K562 (cell line): ENCODE results near the gene CACTIN. TPM values are rescaled to one million over a fixed set of nuclear protein-coding genes. Genes with fewer than 3 reads are reported as not detected.

Experiments used
- ATAC-seq: fragments of 200-7000 bp; cut with Tn5 transposase; 3 replicates; pipeline ENCODE4 v1.9.1; 2020; ENCODE audit warnings: moderate library complexity
- BruUV-seq: library from RNA; stranded (reverse); fragments of 400-500 nt; replicated peaks from 2 replicates; lab custom pipeline; 2021; lab: Mats Ljungman, UMichigan
- CTCF ChIA-PET: fragments of 300-600 bp; formaldehyde crosslinking; extraction: SDS; loops from one replicate; lab custom pipeline; 2021; ENCODE audit warnings: low intra/inter-chr PET ratio; lab: Yijun Ruan, JAX
- POLR2A ChIA-PET: fragments of 300-600, 350-650 bp; sonication (Branson Sonifier 250); formaldehyde crosslinking; extraction: SDS; loops from one replicate; lab custom pipeline; 2021; ENCODE audit warnings: antibody characterized with exemption, inconsistent platforms; lab: Yijun Ruan, JAX
- DNase-seq, 4 experiments: peaks; one replicate each; pipeline versions ENCODE4 v3.0.0 to v3.0.0-alpha.2; 2011 to 2018; ENCODE audit warnings: low spot score in 3 of 4, mixed read lengths in 3 of 4; ENCODE audit errors: extremely low read depth in 1 of 4
- FAIRE-seq: peaks from 2 replicates; lab custom pipeline; 2011; peaks lifted over from hg19 to GRCh38; lab: Jason Lieb, UNC
- H2AFZ ChIP-seq: 2 replicates; pipeline ENCODE4 v1.6.0; 2011; ENCODE audit warnings: low read depth, low read length, control low read depth, inconsistent platforms
- H3K27ac ChIP-seq: fragments of 200-600 bp; 3 replicates; pipeline ENCODE4 v1.8.0; 2011; ENCODE audit warnings: low read depth, mild to moderate bottlenecking, control low read depth, inconsistent platforms, low read length, moderate library complexity, mixed read lengths; ENCODE audit errors: extremely low read depth
- H3K27me3 ChIP-seq, 2 experiments: fragments of 300-600 bp in 1 of 2; 2 replicates in 1 of 2; 3 replicates in 1 of 2; pipeline versions ENCODE4 v1.6.0 to v1.8.0; 2011; ENCODE audit warnings: inconsistent platforms in 2 of 2, low read length in 2 of 2, mild to moderate bottlenecking in 1 of 2, mixed read lengths in 1 of 2, moderate library complexity in 1 of 2; ENCODE audit not compliant: control insufficient read depth in 2 of 2, insufficient read depth in 2 of 2
- H3K36me3 ChIP-seq: fragments of 300-600 bp; 3 replicates; pipeline ENCODE4 v1.8.0; 2011; ENCODE audit warnings: mild to moderate bottlenecking, low read length, inconsistent platforms; ENCODE audit not compliant: control insufficient read depth, insufficient read depth
- H3K4me1 ChIP-seq, 2 experiments: fragments of 200-600 bp in 1 of 2; replicated peaks in 1 of 2; 2 replicates in 1 of 2; 3 replicates in 1 of 2; pipeline versions ENCODE4 v1.5.1 to v1.8.0; 2011; ENCODE audit warnings: inconsistent platforms in 2 of 2, low read length in 2 of 2, mild to moderate bottlenecking in 1 of 2, mixed read lengths in 1 of 2, moderate library complexity in 1 of 2; ENCODE audit not compliant: control insufficient read depth in 2 of 2, insufficient read depth in 2 of 2
- H3K4me2 ChIP-seq: 2 replicates; pipeline ENCODE4 v1.6.1; 2011; ENCODE audit warnings: low read length, control low read depth, inconsistent platforms, mixed read lengths; ENCODE audit not compliant: insufficient read depth
- H3K4me3 ChIP-seq: fragments of 200-600 bp; sonication (generic), shearing (Covaris generic); 2 replicates; pipeline ENCODE4 v1.5.1; 2016; ENCODE audit warnings: control low read depth, inconsistent platforms
- H3K79me2 ChIP-seq: fragments of 200-600 bp; 3 replicates; pipeline ENCODE4 v1.8.0; 2011; ENCODE audit warnings: low read length, inconsistent platforms; ENCODE audit not compliant: control insufficient read depth, insufficient read depth
- H3K9ac ChIP-seq, 2 experiments: 2 replicates each; pipeline versions ENCODE4 v1.6.0 to v1.6.1; 2011; ENCODE audit warnings: low read depth in 2 of 2, low read length in 2 of 2, control low read depth in 1 of 2, inconsistent platforms in 1 of 2, mild to moderate bottlenecking in 1 of 2, mixed read lengths in 1 of 2; ENCODE audit not compliant: insufficient read depth in 1 of 2
- H3K9me1 ChIP-seq: one replicate; pipeline ENCODE4 v1.6.0; 2011; ENCODE audit warnings: inconsistent platforms, mild to moderate bottlenecking, low read length, moderate library complexity; ENCODE audit not compliant: control insufficient read depth, insufficient read depth
- H3K9me3 ChIP-seq: replicated peaks from 2 replicates; pipeline ENCODE4 v1.5.1; 2011; ENCODE audit warnings: low read depth, low read length, inconsistent platforms; ENCODE audit not compliant: control insufficient read depth, insufficient read depth
- H4K20me1 ChIP-seq: replicated peaks from 2 replicates; pipeline ENCODE4 v1.6.1; 2011; ENCODE audit warnings: low read length, inconsistent platforms, mixed read lengths; ENCODE audit not compliant: control insufficient read depth, insufficient read depth
- BACH1 ChIP-seq: fragments of 200-800 bp; sonication (Bioruptor generic); IDR thresholded peaks from 2 replicates; pipeline ENCODE4 v1.6.1; 2016; ENCODE audit warnings: missing genetic modification characterization, missing compliant biosample characterization
- CHD4 ChIP-seq: fragments of 200-600 bp; sonication (generic); IDR thresholded peaks from 3 replicates; pipeline ENCODE4 v1.6.1; 2012; ENCODE audit warnings: low read depth, mild to moderate bottlenecking, mixed read lengths, low read length, inconsistent platforms; ENCODE audit not compliant: insufficient read depth, insufficient replicate concordance, poor library complexity, severe bottlenecking
- COPS2 ChIP-seq: fragments of 450-650 bp; conservative IDR thresholded peaks from 2 replicates; pipeline ENCODE4 v1.6.1; 2016; ENCODE audit warnings: mild to moderate bottlenecking, moderate library complexity
- DIDO1 ChIP-seq: fragments of 450-650 bp; IDR thresholded peaks from 2 replicates; pipeline ENCODE4 v1.6.1; 2016; ENCODE audit warnings: low read depth, missing biosample characterization, missing genetic modification characterization
- GATAD2A ChIP-seq: fragments of 450-650 bp; IDR thresholded peaks from 2 replicates; pipeline ENCODE4 v1.6.1; 2017
- HCFC1 ChIP-seq: IDR thresholded peaks from 2 replicates; pipeline ENCODE4 v1.6.1; 2012; ENCODE audit warnings: low read depth, low read length, improper control_type of control experiment
- HDAC1 ChIP-seq, 2 experiments: fragments of 450-650 bp; IDR thresholded peaks; 2 replicates each; pipeline ENCODE4 v1.6.1; 2016 to 2017; ENCODE audit warnings: inconsistent platforms in 1 of 2, mild to moderate bottlenecking in 1 of 2, moderate library complexity in 1 of 2
- JUNB ChIP-seq: fragments of 450-650 bp; formaldehyde crosslinking; conservative IDR thresholded peaks from 2 replicates; pipeline ENCODE4 v1.4.0; 2020; ENCODE audit warnings: mild to moderate bottlenecking
- KDM5B ChIP-seq: fragments of 200-600 bp; sonication (generic); IDR thresholded peaks from 2 replicates; pipeline ENCODE4 v1.6.1; 2012; ENCODE audit warnings: low read depth, mild to moderate bottlenecking, moderate library complexity, low read length, control low read depth, inconsistent platforms; ENCODE audit not compliant: insufficient replicate concordance
- LCOR ChIP-seq: sonication (generic); formaldehyde crosslinking; IDR thresholded peaks from 2 replicates; pipeline ENCODE4 v1.8.0; 2022; ENCODE audit warnings: mild to moderate bottlenecking, missing genetic modification reagents
- MYBL2 ChIP-seq, 2 experiments: fragments of 450-650 bp in 1 of 2; sonication (generic) in 1 of 2; formaldehyde crosslinking in 1 of 2; IDR thresholded peaks; 2 replicates each; pipeline versions ENCODE4 v1.6.1 to v1.8.1; 2017 to 2022; ENCODE audit warnings: borderline replicate concordance in 1 of 2, inconsistent platforms in 1 of 2, low read depth in 1 of 2, mild to moderate bottlenecking in 1 of 2, missing genetic modification reagents in 1 of 2, moderate library complexity in 1 of 2
- NFRKB ChIP-seq: fragments of 450-650 bp; IDR thresholded peaks from 2 replicates; pipeline ENCODE4 v1.6.1; 2016; ENCODE audit warnings: low read depth
- NUFIP1 ChIP-seq: fragments of 450-650 bp; IDR thresholded peaks from 2 replicates; pipeline ENCODE4 v1.6.1; 2018; ENCODE audit not compliant: partially characterized antibody
- RBBP5 ChIP-seq: fragments of 200-600 bp; sonication (generic); IDR thresholded peaks from 2 replicates; pipeline ENCODE4 v1.6.1; 2012; ENCODE audit warnings: borderline replicate concordance, mild to moderate bottlenecking, low read length, control low read depth, inconsistent platforms; ENCODE audit not compliant: insufficient read depth, poor library complexity, severe bottlenecking
- RBM39 ChIP-seq: fragments of 200-400 bp; formaldehyde crosslinking; optimal IDR thresholded peaks from 2 replicates; pipeline ENCODE3; 2018; ENCODE audit warnings: low read depth, low read length
- ZC3H8 ChIP-seq: fragments of 450-650 bp; IDR thresholded peaks from 2 replicates; pipeline ENCODE4 v1.6.1; 2017
- ZNF175 ChIP-seq: fragments of 200-800 bp; sonication (Bioruptor generic); IDR thresholded peaks from 2 replicates; pipeline ENCODE4 v1.6.1; 2016; ENCODE audit warnings: low read depth, mild to moderate bottlenecking, missing genetic modification characterization, missing compliant biosample characterization
- ZNF274 ChIP-seq: IDR thresholded peaks from 2 replicates; pipeline ENCODE4 v1.6.1; 2011; ENCODE audit warnings: low read depth, mild to moderate bottlenecking, low read length, moderate library complexity, borderline replicate concordance
- WGBS: fragments of 100-300 bp; shearing (Covaris generic); methylation state at CpG from one replicate; pipeline ENCODE4 v1.1.6; 2016; ENCODE audit warnings: low coverage, mixed read lengths; ENCODE audit not compliant: insufficient coverage; ENCODE audit errors: missing lambda C conversion rate; 5-methylcytosine and 5-hydroxymethylcytosine counted together
- in situ Hi-C: fragments of 300-500 bp; cut with MboI; formaldehyde crosslinking; loops from 4 replicates; pipeline ENCODE4 v1.15.0; 2018; ENCODE audit warnings: inconsistent platforms, mixed read lengths
- intact Hi-C: fragments of 100-400 bp; cut with micrococcal nuclease; formaldehyde crosslinking; loops from 2 replicates; pipeline ENCODE4 v1.14.2; 2022
- polyA plus RNA-seq, 8 experiments: library from polyadenylated mRNA; depleted of rRNA in 4 of 8; stranded (reverse) in 5 of 8; unstranded in 3 of 8; fragments of >200 nt; fragmentation: Nextera tagmentation in 2 of 8; fragmentation: Illumina TruSeq in 1 of 8; extraction: Ambion mirVana in 2 of 8; extraction: Trizol in 1 of 8; gene quantifications; 2 replicates each; pipeline versions ENCODE4 v1.2.1 to v1.2.3, GENCODE V29; 2011 to 2014; ENCODE audit warnings: inconsistent platforms in 1 of 8, missing spikeins in 1 of 8
- total RNA-seq, 7 experiments: library from RNA; depleted of rRNA in 6 of 7; stranded (reverse); fragments of >200 nt in 6 of 7; fragmentation: Illumina TruSeq in 2 of 7; extraction: Trizol in 2 of 7; gene quantifications; 2 replicates each; pipeline versions ENCODE4 v1.2.1 to v1.2.3, GENCODE V29; 2011 to 2021; ENCODE audit warnings: low replicate concordance in 1 of 7
- TF ChIP-seq, protein P1 (sequence below), 2 experiments: IDR thresholded peaks; 2 replicates each; pipeline ENCODE4 v1.6.1; 2011; ENCODE audit warnings: borderline replicate concordance in 1 of 2, control low read depth in 1 of 2, low read depth in 1 of 2, low read length in 1 of 2, mild to moderate bottlenecking in 1 of 2, mixed read lengths in 1 of 2, moderate library complexity in 1 of 2; ENCODE audit not compliant: insufficient read depth in 1 of 2, insufficient read length in 1 of 2, poor library complexity in 1 of 2, severe bottlenecking in 1 of 2; ENCODE audit errors: extremely low read depth in 1 of 2
- TF ChIP-seq, protein P2 (sequence below), 2 experiments: fragments of 450-650 bp; IDR thresholded peaks; 2 replicates each; pipeline ENCODE4 v1.6.1; 2016

CACTIN gene
- total and polyA plus RNA-seq, 9 of the 15 experiments (the other 6 are each of a cell fraction or from before 2014, with no cell fraction given) = 0.15 to 49.2 (median 15.0) TPM

DNA sequence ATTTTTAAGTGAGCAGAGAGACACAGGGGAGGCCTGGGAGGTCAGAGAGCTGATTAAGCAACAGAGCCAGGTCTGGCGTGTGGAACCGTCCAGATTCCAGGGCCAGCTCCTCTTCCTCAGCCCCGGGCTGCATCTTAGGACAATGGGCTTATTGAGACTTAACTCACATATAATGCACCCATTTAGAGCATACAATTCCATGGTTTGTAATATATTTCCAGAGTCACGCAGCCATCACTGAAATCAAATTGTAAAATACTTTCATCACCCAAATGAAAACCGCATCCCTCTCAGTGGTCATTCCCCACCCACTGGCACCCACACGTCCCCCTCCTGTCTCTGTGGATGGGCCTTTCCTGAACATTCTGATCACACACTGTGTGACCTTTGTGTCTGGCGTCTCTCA is 56.0 kb downstream of the CACTIN start:
- Histone ChIP-seq H4K20me1 (peaks cover 3% of the 10 kb centered on the region; the same call in 1 of the 2 replicates), H3K79me2 (peaks cover 20% of the 10 kb centered on the region), H3K27ac (no peak overlapping the region), H3K9me1 (no peaks in the 10 kb centered on the region), H3K4me2 (no peak overlapping the region), H3K4me3 (no peak overlapping the region), H3K36me3 (peaks cover 20% of the 10 kb centered on the region), H3K9ac (0 out of 4 replicates have a peak overlapping the region, but pooled peaks of 1 of the 2 experiments have one; percentile 6), H2AFZ (no peak overlapping the region), H3K27me3 (no peaks in the 10 kb centered on the region), H3K4me1 (peaks cover 15 to 50% of the 10 kb centered on the region in 2 experiments; a peak in 4 of 5 replicates), H3K9me3 (no peaks in the 10 kb centered on the region)
- ChIA-PET CTCF (no interaction called here), POLR2A (interaction anchor here (1.3 kb wide), 1 partner anchor 20 kb away, joined by 4 read pairs; no protein-coding TSS in a partner anchor)
- intact Hi-C loops = no loop called here
- TF ChIP-seq RBBP5 (no peak), CHD4 (no peak), GATAD2A (no peak), HCFC1 (no peak), BACH1 (tag) (no peak), KDM5B (no peak), LCOR (CRISPR knock-in tag) (no peak), JUNB (no peak), ZC3H8 (no peak), HDAC1 (IDR thresholded peaks at IDR 0.05) (no peak), ZNF274 (no peak), NFRKB (no peak), MYBL2 (IDR thresholded peaks at IDR 0.05; ENCODE audit: low read depth) (no peak), MYBL2 (CRISPR knock-in tag; IDR thresholded peaks at IDR 0.05; ENCODE audit: borderline replicate concordance) (no peak), ZNF175 (CRISPR knock-in tag) (no peak), RBM39 (no peak), COPS2 (no peak), DIDO1 (tag) (no peak), NUFIP1 (no peak)
- TF ChIP-seq, protein P1, sequence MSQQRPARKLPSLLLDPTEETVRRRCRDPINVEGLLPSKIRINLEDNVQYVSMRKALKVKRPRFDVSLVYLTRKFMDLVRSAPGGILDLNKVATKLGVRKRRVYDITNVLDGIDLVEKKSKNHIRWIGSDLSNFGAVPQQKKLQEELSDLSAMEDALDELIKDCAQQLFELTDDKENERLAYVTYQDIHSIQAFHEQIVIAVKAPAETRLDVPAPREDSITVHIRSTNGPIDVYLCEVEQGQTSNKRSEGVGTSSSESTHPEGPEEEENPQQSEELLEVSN (IDR thresholded peaks at IDR 0.05; ENCODE audit: borderline replicate concordance in 1 of 2, extremely low read depth in 1 of 2, insufficient read depth in 1 of 2, insufficient read length in 1 of 2, low read depth in 1 of 2, low read length in 1 of 2, poor library complexity in 1 of 2, severe bottlenecking in 1 of 2) = no peak
- TF ChIP-seq, protein P2, sequence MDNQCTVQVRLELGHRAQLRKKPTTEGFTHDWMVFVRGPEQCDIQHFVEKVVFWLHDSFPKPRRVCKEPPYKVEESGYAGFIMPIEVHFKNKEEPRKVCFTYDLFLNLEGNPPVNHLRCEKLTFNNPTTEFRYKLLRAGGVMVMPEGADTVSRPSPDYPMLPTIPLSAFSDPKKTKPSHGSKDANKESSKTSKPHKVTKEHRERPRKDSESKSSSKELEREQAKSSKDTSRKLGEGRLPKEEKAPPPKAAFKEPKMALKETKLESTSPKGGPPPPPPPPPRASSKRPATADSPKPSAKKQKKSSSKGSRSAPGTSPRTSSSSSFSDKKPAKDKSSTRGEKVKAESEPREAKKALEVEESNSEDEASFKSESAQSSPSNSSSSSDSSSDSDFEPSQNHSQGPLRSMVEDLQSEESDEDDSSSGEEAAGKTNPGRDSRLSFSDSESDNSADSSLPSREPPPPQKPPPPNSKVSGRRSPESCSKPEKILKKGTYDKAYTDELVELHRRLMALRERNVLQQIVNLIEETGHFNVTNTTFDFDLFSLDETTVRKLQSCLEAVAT (IDR thresholded peaks at IDR 0.05) = no peak
- WGBS = 86% methylated on average over 7 of the region's 7 CpGs
- FAIRE-seq (no peak), DNase-seq (no peak), ATAC-seq (no peak)
- BruUV-seq = no TSS peak
- in situ Hi-C loops = no loop called here
